Astrocyte of the spinal cord (primary cell): ENCODE measurements around the gene FXR1.

Experiments used
- DNase-seq: peaks from one replicate; pipeline ENCODE4 v3.0.0; 2011; ENCODE audit warnings: low read depth, low spot score
- H3K4me3 ChIP-seq: 2 replicates; pipeline ENCODE4 v1.5.1; 2011; ENCODE audit warnings: low read depth, mild to moderate bottlenecking, low read length, moderate library complexity
- in situ Hi-C: cut with HindIII; loops from 2 replicates; pipeline ENCODE4 v1.10.0; 2017; ENCODE audit warnings: low sequenced_read_pairs
- TF ChIP-seq, protein P1 (sequence below): IDR thresholded peaks from 2 replicates; pipeline ENCODE4 v1.5.1; 2012; ENCODE audit warnings: low read depth, mild to moderate bottlenecking, low read length, inconsistent platforms

The FXR1 gene

DNA sequence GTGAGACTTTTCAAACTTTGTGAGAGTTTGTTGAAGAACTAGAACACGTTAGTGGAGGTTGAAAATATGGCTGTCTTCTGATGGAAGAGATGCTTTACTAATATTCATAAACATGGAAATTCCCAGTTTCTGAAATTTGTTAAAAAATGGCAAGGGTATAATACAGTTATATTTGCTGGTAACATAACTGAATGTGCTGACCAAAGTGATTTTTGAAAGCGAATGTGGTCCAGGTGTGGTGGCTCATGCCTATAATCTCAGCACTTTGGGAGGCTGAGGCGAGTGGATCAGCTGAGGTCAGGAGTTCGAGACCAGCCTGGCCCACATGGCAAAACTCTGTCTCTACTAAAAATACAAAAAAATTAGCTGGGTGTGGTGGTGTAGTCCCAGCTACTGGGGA, 18.1 kb downstream of the FXR1 start:
- H3K4me3 ChIP-seq: no peak overlapping the region
- in situ Hi-C loops: no loop called here
- DNase-seq: no peak
- TF ChIP-seq, protein P1, sequence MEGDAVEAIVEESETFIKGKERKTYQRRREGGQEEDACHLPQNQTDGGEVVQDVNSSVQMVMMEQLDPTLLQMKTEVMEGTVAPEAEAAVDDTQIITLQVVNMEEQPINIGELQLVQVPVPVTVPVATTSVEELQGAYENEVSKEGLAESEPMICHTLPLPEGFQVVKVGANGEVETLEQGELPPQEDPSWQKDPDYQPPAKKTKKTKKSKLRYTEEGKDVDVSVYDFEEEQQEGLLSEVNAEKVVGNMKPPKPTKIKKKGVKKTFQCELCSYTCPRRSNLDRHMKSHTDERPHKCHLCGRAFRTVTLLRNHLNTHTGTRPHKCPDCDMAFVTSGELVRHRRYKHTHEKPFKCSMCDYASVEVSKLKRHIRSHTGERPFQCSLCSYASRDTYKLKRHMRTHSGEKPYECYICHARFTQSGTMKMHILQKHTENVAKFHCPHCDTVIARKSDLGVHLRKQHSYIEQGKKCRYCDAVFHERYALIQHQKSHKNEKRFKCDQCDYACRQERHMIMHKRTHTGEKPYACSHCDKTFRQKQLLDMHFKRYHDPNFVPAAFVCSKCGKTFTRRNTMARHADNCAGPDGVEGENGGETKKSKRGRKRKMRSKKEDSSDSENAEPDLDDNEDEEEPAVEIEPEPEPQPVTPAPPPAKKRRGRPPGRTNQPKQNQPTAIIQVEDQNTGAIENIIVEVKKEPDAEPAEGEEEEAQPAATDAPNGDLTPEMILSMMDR: no peak

DNA sequence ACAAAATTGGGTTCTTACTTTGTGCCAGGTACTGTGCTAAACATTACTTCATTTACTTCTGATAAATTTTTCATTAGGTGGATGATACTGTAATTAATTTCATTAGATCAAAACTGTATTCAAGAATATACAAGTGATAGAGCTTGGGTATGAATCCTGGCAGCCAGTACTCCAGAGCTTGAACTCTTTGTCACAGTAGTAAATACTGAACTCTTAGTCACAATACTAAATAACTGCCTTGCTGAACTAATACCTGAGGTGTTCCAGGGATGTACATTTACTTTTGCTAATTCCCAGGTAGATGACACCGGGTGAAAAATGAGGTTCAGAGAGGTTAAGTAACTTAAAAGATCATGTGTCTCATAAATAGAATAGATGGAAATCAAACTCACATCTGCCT, 20.3 kb downstream of the FXR1 start:
- TF ChIP-seq, protein P1: no peak
- in situ Hi-C loops: no loop called here
- DNase-seq: no peak
- no peak overlapping the region for H3K4me3 ChIP-seq

- H3K4me3 ChIP-seq: no peak overlapping the region
- in situ Hi-C loops: no loop called here
- no peak for DNase-seq
- TF ChIP-seq, protein P1: no peak
These were observed 22.2 kb downstream of the FXR1 start for GRCh38 chr3:180934638-180935037.

DNA sequence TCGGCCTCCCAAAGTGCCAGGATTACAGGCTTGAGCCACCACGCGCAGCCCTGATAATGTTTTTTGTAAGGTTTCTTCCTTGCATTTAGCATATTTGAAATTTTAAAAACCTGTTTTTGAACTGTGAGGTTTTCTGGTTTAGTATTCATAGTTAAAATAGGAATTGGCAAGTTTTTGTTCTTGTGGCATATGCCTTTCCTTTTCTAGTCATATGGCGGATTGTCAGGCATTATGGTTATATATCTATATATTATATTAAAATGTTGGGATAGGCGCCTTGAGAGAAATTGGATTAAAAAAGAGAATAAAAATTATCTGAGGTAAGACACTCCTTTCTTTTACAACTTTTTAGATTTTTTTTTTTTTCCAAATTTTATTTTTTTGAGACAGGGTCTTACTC, 28.4 kb downstream of the FXR1 start:
- TF ChIP-seq, protein P1: no peak
- H3K4me3 ChIP-seq: no peak overlapping the region
- no peak for DNase-seq
- in situ Hi-C loops: no loop called here

GRCh38 chr3:180947761-180948390, 35.4 kb downstream of the FXR1 start:
- TF ChIP-seq, protein P1: no peak
- no peak for DNase-seq
- H3K4me3 ChIP-seq: no peak overlapping the region
- in situ Hi-C loops: no loop called here

- in situ Hi-C loops: no loop called here
- DNase-seq: no peak
- H3K4me3 ChIP-seq: no peak overlapping the region
- TF ChIP-seq, protein P1: no peak
These were observed 47.2 kb downstream of the FXR1 start for GRCh38 chr3:180959691-180960090.
